HepG2 (cell line): ENCODE data around the gene POLR1C. TPM values are rescaled to one million over a fixed set of nuclear protein-coding genes. Genes with fewer than 3 reads are reported as not detected.

Experiments used
- BCL6 ChIP-seq: IDR thresholded peaks from 2 replicates; pipeline ENCODE4 v1.6.1; 2016; ENCODE audit warnings: missing genetic modification reagents, missing compliant biosample characterization
- CENPT ChIP-seq: sonication (generic); formaldehyde crosslinking; IDR thresholded peaks from 2 replicates; pipeline ENCODE4 v1.8.0; 2022; ENCODE audit warnings: low read depth, mild to moderate bottlenecking, moderate library complexity, missing genetic modification reagents
- CTCF ChIP-seq: sonication (generic); formaldehyde crosslinking; IDR thresholded peaks from 2 replicates; pipeline ENCODE4 v1.5.0; 2020; ENCODE audit warnings: mild to moderate bottlenecking, missing genetic modification reagents, moderate library complexity
- DMAP1 ChIP-seq: IDR thresholded peaks from 2 replicates; pipeline ENCODE4 v1.6.1; 2016
- EED ChIP-seq: sonication (generic); formaldehyde crosslinking; IDR thresholded peaks from 2 replicates; pipeline ENCODE4 v1.5.0; 2020; ENCODE audit warnings: mild to moderate bottlenecking, missing genetic modification reagents
- ELF3 ChIP-seq: IDR thresholded peaks from 2 replicates; pipeline ENCODE4 v1.6.1; 2016; ENCODE audit warnings: missing genetic modification reagents, missing compliant biosample characterization
- HOXD1 ChIP-seq: sonication (generic); formaldehyde crosslinking; IDR thresholded peaks from 2 replicates; pipeline ENCODE4 v1.5.0; 2020; ENCODE audit warnings: missing genetic modification reagents
- PHF21A ChIP-seq: sonication (generic); formaldehyde crosslinking; IDR thresholded peaks from 2 replicates; pipeline ENCODE4 v1.5.0; 2020; ENCODE audit warnings: mild to moderate bottlenecking, missing genetic modification reagents
- XRCC5 ChIP-seq: fragments of 200-400 bp; formaldehyde crosslinking; optimal IDR thresholded peaks from 2 replicates; pipeline ENCODE3; 2017; ENCODE audit warnings: mild to moderate bottlenecking, low read length
- ZNF160 ChIP-seq: sonication (generic); formaldehyde crosslinking; IDR thresholded peaks from 2 replicates; pipeline ENCODE4 v1.8.0; 2022; ENCODE audit warnings: mild to moderate bottlenecking, inconsistent platforms, missing genetic modification reagents
- ZNF317 ChIP-seq: sonication (generic); formaldehyde crosslinking; IDR thresholded peaks from 2 replicates; pipeline ENCODE4 v1.5.0; 2020; ENCODE audit warnings: mild to moderate bottlenecking, missing genetic modification reagents
- ZNF333 ChIP-seq: sonication (generic); formaldehyde crosslinking; IDR thresholded peaks from 2 replicates; pipeline ENCODE4 v1.4.0; 2020; ENCODE audit warnings: mild to moderate bottlenecking, missing genetic modification reagents, borderline replicate concordance
- ZNF335 ChIP-seq: sonication (generic); formaldehyde crosslinking; IDR thresholded peaks from 2 replicates; pipeline ENCODE4 v1.4.0; 2020; ENCODE audit warnings: missing genetic modification reagents
- ZNF44 ChIP-seq: sonication (generic); formaldehyde crosslinking; IDR thresholded peaks from 2 replicates; pipeline ENCODE4 v1.5.1; 2020; ENCODE audit warnings: mild to moderate bottlenecking, missing genetic modification reagents
- ZNF552 ChIP-seq: sonication (generic); formaldehyde crosslinking; IDR thresholded peaks from 2 replicates; pipeline ENCODE4 v1.9.0; 2022; ENCODE audit warnings: missing genetic modification reagents, mild to moderate bottlenecking, borderline replicate concordance
- polyA plus RNA-seq, 8 experiments: library from polyadenylated mRNA; depleted of rRNA in 3 of 8; stranded (reverse) in 7 of 8; unstranded in 1 of 8; fragments of >200 nt; fragmentation: Illumina TruSeq in 4 of 8; extraction: Trizol in 4 of 8; gene quantifications; 2 replicates each; pipeline versions ENCODE4 v1.2.1 to v1.2.3, GENCODE V29; 2011 to 2016; ENCODE audit warnings: low read depth in 4 of 8, missing spikeins in 1 of 8, mixed read lengths in 1 of 8; ENCODE audit not compliant: insufficient read depth in 1 of 8
- total RNA-seq, 5 experiments: library from RNA; depleted of rRNA; stranded (reverse); fragments of >200 nt; fragmentation: Illumina TruSeq; extraction: Trizol; gene quantifications; 2 replicates each; pipeline ENCODE4 v1.2.3, GENCODE V29; 2016; ENCODE audit warnings: low read depth in 1 of 5
- TF ChIP-seq, protein P1 (sequence below): IDR thresholded peaks from 2 replicates; pipeline ENCODE4 v1.6.1; 2016; ENCODE audit warnings: control low read depth
- TF ChIP-seq, protein P2 (sequence below): sonication (generic); formaldehyde crosslinking; IDR thresholded peaks from 2 replicates; pipeline ENCODE4 v1.4.0; 2020; ENCODE audit warnings: mild to moderate bottlenecking, missing genetic modification reagents, borderline replicate concordance
- TF ChIP-seq, protein P3 (sequence below): sonication (generic); formaldehyde crosslinking; IDR thresholded peaks from 2 replicates; pipeline ENCODE4 v1.4.0; 2020; ENCODE audit warnings: missing genetic modification reagents, borderline replicate concordance

The POLR1C gene
- total and polyA plus RNA-seq, 2 of the 13 experiments (the other 11 are each of a cell fraction or from before 2014, with no cell fraction given): 62.6 to 72.2 TPM

DNA sequence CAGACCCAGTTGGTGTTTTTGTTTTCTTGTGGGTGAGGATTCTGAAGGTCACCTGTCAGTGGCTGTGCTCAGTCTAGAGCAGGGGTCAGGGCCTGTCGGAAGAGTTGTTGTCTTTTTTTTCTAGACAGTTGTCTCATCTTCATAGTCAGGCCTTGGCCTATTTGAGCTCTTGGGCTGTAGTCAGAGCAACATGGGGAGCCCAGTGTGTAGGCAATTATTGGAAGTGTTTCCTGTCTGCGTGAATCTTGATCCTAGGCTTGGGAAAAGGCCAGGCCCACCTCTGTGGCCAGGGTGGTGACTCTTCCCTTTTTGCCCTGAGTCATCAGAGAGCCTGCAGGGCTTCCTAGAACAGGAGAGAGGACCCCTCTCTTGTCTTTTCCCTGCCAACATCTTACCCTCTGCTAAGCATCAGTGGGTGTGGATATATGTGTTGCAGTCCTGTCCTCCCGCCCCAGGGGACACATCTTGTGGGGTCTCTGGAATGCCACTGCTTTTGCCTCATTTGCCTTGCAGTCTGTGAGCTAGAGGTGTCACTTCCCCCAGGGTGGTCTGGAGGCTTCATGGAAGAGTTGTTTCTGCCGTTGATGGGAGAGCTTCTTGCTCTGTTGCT, 28.1 kb upstream of the POLR1C start (continued):
- TF ChIP-seq CTCF (CRISPR knock-in tag): peak; percentile 10; the same call in 1 of the 2 replicates
- TF ChIP-seq ZNF160 (CRISPR knock-in tag): no peak
- peak; percentile 78 for TF ChIP-seq PHF21A (CRISPR knock-in tag)
- TF ChIP-seq, protein P1, sequence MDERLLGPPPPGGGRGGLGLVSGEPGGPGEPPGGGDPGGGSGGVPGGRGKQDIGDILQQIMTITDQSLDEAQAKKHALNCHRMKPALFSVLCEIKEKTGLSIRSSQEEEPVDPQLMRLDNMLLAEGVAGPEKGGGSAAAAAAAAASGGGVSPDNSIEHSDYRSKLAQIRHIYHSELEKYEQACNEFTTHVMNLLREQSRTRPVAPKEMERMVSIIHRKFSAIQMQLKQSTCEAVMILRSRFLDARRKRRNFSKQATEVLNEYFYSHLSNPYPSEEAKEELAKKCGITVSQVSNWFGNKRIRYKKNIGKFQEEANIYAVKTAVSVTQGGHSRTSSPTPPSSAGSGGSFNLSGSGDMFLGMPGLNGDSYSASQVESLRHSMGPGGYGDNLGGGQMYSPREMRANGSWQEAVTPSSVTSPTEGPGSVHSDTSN (CRISPR knock-in tag): 0 out of 2 replicates have a peak, but pooled peaks have one; percentile 24
- TF ChIP-seq HOXD1 (CRISPR knock-in tag): peak; percentile 77; the same call in 1 of the 2 replicates
- TF ChIP-seq EED: no peak
- TF ChIP-seq ZNF317: peak; percentile 74
- TF ChIP-seq BCL6 (CRISPR knock-in tag): peak; percentile 84
- TF ChIP-seq, protein P2, sequence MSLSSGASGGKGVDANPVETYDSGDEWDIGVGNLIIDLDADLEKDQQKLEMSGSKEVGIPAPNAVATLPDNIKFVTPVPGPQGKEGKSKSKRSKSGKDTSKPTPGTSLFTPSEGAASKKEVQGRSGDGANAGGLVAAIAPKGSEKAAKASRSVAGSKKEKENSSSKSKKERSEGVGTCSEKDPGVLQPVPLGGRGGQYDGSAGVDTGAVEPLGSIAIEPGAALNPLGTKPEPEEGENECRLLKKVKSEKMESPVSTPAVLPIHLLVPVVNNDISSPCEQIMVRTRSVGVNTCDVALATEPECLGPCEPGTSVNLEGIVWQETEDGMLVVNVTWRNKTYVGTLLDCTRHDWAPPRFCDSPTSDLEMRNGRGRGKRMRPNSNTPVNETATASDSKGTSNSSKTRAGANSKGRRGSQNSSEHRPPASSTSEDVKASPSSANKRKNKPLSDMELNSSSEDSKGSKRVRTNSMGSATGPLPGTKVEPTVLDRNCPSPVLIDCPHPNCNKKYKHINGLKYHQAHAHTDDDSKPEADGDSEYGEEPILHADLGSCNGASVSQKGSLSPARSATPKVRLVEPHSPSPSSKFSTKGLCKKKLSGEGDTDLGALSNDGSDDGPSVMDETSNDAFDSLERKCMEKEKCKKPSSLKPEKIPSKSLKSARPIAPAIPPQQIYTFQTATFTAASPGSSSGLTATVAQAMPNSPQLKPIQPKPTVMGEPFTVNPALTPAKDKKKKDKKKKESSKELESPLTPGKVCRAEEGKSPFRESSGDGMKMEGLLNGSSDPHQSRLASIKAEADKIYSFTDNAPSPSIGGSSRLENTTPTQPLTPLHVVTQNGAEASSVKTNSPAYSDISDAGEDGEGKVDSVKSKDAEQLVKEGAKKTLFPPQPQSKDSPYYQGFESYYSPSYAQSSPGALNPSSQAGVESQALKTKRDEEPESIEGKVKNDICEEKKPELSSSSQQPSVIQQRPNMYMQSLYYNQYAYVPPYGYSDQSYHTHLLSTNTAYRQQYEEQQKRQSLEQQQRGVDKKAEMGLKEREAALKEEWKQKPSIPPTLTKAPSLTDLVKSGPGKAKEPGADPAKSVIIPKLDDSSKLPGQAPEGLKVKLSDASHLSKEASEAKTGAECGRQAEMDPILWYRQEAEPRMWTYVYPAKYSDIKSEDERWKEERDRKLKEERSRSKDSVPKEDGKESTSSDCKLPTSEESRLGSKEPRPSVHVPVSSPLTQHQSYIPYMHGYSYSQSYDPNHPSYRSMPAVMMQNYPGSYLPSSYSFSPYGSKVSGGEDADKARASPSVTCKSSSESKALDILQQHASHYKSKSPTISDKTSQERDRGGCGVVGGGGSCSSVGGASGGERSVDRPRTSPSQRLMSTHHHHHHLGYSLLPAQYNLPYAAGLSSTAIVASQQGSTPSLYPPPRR (CRISPR knock-in tag): peak; percentile 38; the same call in 1 of the 2 replicates
- peak; percentile 86 for TF ChIP-seq ELF3 (CRISPR knock-in tag)
- peak; percentile 42; the same call in 1 of the 2 replicates for TF ChIP-seq ZNF44 (CRISPR knock-in tag)
- no peak for TF ChIP-seq ZNF552 (CRISPR knock-in tag)
- TF ChIP-seq ZNF333 (CRISPR knock-in tag): no peak
- no peak for TF ChIP-seq CENPT
- TF ChIP-seq XRCC5: no peak
- TF ChIP-seq, protein P3, sequence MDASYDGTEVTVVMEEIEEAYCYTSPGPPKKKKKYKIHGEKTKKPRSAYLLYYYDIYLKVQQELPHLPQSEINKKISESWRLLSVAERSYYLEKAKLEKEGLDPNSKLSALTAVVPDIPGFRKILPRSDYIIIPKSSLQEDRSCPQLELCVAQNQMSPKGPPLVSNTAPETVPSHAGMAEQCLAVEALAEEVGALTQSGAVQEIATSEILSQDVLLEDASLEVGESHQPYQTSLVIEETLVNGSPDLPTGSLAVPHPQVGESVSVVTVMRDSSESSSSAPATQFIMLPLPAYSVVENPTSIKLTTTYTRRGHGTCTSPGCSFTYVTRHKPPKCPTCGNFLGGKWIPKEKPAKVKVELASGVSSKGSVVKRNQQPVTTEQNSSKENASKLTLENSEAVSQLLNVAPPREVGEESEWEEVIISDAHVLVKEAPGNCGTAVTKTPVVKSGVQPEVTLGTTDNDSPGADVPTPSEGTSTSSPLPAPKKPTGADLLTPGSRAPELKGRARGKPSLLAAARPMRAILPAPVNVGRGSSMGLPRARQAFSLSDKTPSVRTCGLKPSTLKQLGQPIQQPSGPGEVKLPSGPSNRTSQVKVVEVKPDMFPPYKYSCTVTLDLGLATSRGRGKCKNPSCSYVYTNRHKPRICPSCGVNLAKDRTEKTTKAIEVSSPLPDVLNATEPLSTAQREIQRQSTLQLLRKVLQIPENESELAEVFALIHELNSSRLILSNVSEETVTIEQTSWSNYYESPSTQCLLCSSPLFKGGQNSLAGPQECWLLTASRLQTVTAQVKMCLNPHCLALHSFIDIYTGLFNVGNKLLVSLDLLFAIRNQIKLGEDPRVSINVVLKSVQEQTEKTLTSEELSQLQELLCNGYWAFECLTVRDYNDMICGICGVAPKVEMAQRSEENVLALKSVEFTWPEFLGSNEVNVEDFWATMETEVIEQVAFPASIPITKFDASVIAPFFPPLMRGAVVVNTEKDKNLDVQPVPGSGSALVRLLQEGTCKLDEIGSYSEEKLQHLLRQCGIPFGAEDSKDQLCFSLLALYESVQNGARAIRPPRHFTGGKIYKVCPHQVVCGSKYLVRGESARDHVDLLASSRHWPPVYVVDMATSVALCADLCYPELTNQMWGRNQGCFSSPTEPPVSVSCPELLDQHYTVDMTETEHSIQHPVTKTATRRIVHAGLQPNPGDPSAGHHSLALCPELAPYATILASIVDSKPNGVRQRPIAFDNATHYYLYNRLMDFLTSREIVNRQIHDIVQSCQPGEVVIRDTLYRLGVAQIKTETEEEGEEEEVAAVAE (CRISPR knock-in tag): peak; percentile 17; the same call in 1 of the 2 replicates
- 0 out of 2 replicates have a peak, but pooled peaks have one; percentile 31 for TF ChIP-seq ZNF335 (CRISPR knock-in tag)
- TF ChIP-seq DMAP1 (CRISPR knock-in tag): no peak
